ENCODE results near the gene GATD1. TPM values are rescaled to one million over a fixed set of nuclear protein-coding genes. Genes with fewer than 3 reads are reported as not detected.
A peak's percentile ranks its signal among the peaks of the same experiment; 100 is the strongest.

GATD1 gene
- total RNA-seq, 1 donor from 2014 or later: 81.7 TPM

- peaks cover 17% of the 10 kb centered on the region for H3K36me3 Mint-ChIP-seq (ENCODE audit: low read depth)
- H3K27ac Mint-ChIP-seq: no peak overlapping the region
- intact Hi-C loops (cut with micrococcal nuclease): no loop called here
- no peaks in the 10 kb centered on the region for H3K27me3 Mint-ChIP-seq
- peaks cover 4% of the 10 kb centered on the region for H3K4me1 Mint-ChIP-seq
- H3K4me3 Mint-ChIP-seq: no peak overlapping the region
- no peak for DNase-seq
- no peaks in the 10 kb centered on the region for H3K9me3 Mint-ChIP-seq
Observed at GRCh38 chr11:787084-787675, 9.9 kb upstream of the GATD1 start.

- peaks cover 15% of the 10 kb centered on the region for H3K36me3 Mint-ChIP-seq (ENCODE audit: low read depth)
- no peak overlapping the region for H3K4me3 Mint-ChIP-seq
Observed at GRCh38 chr11:786235-787083, 9.2 kb upstream of the GATD1 start.

GRCh38 chr11:783581-784015 lies 6.3 kb upstream of the GATD1 start:
- H3K4me1 Mint-ChIP-seq: peaks cover 9% of the 10 kb centered on the region
- no peaks in the 10 kb centered on the region for H3K27me3 Mint-ChIP-seq
- DNase-seq: no peak
- H3K36me3 Mint-ChIP-seq (ENCODE audit: low read depth): peaks cover 21% of the 10 kb centered on the region
- H3K4me3 Mint-ChIP-seq: no peak overlapping the region
- intact Hi-C loops (cut with micrococcal nuclease): no loop called here
- no peaks in the 10 kb centered on the region for H3K9me3 Mint-ChIP-seq
- H3K27ac Mint-ChIP-seq: no peak overlapping the region

More at GRCh38 chr11:786235-787083, 9.2 kb upstream of the GATD1 start:
- H3K27me3 Mint-ChIP-seq: no peaks in the 10 kb centered on the region
- no peak overlapping the region for H3K27ac Mint-ChIP-seq
- H3K4me1 Mint-ChIP-seq: peaks cover 4% of the 10 kb centered on the region
- intact Hi-C loops (cut with micrococcal nuclease): no loop called here
- no peaks in the 10 kb centered on the region for H3K9me3 Mint-ChIP-seq
- no peak for DNase-seq

- intact Hi-C loops (cut with micrococcal nuclease): no loop called here
- no peaks in the 10 kb centered on the region for H3K9me3 Mint-ChIP-seq
- H3K4me1 Mint-ChIP-seq: peaks cover 7% of the 10 kb centered on the region
- DNase-seq: no peak
- H3K36me3 Mint-ChIP-seq (ENCODE audit: low read depth): peaks cover 24% of the 10 kb centered on the region
- no peak overlapping the region for H3K4me3 Mint-ChIP-seq
- no peak overlapping the region for H3K27ac Mint-ChIP-seq
- no peaks in the 10 kb centered on the region for H3K27me3 Mint-ChIP-seq
Observed at GRCh38 chr11:782264-783174, 5.2 kb upstream of the GATD1 start.

GRCh38 chr11:779955-780532 lies 2.8 kb upstream of the GATD1 start:
- no peak for DNase-seq
- Mint-ChIP-seq H3K27ac (no peak overlapping the region), H3K36me3 (ENCODE audit: low read depth) (peaks cover 27% of the 10 kb centered on the region)

GRCh38 chr11:778976-779954 lies 2.0 kb upstream of the GATD1 start:
- Mint-ChIP-seq H3K36me3 (ENCODE audit: low read depth) (peaks cover 24% of the 10 kb centered on the region), H3K9me3 (no peaks in the 10 kb centered on the region), H3K4me3 (peak overlapping the region; percentile 92), H3K4me1 (peaks cover 18% of the 10 kb centered on the region), H3K27ac (no peak overlapping the region), H3K27me3 (no peaks in the 10 kb centered on the region)
- DNase-seq: no peak
- intact Hi-C loops (cut with micrococcal nuclease): no loop called here

More at GRCh38 chr11:779955-780532, 2.8 kb upstream of the GATD1 start:
- Mint-ChIP-seq H3K4me3 (peak overlapping the region; percentile 21), H3K27me3 (no peaks in the 10 kb centered on the region), H3K9me3 (no peaks in the 10 kb centered on the region), H3K4me1 (peaks cover 16% of the 10 kb centered on the region)
- intact Hi-C loops (cut with micrococcal nuclease): no loop called here

- peaks cover 18% of the 10 kb centered on the region for H3K4me1 Mint-ChIP-seq
- DNase-seq: no peak
- peak overlapping the region; percentile 92 for H3K4me3 Mint-ChIP-seq
- H3K36me3 Mint-ChIP-seq (ENCODE audit: low read depth): peaks cover 19% of the 10 kb centered on the region
- no peaks in the 10 kb centered on the region for H3K9me3 Mint-ChIP-seq
- no peaks in the 10 kb centered on the region for H3K27me3 Mint-ChIP-seq
- intact Hi-C loops (cut with micrococcal nuclease): loop anchor here (1.0 to 2.0 kb wide), 3 partner anchors 14 to 33 kb away; partner anchors contain the start of genes CEND1 and RPLP2
- H3K27ac Mint-ChIP-seq: peak overlapping the region; percentile 85
Observed at GRCh38 chr11:776561-777287, 563 bp downstream of the GATD1 start.

GRCh38 chr11:776263-776560 lies 1.1 kb downstream of the GATD1 start:
- H3K4me1 Mint-ChIP-seq: peaks cover 18% of the 10 kb centered on the region
- H3K27me3 Mint-ChIP-seq: no peaks in the 10 kb centered on the region
- peaks cover 18% of the 10 kb centered on the region for H3K36me3 Mint-ChIP-seq (ENCODE audit: low read depth)
- H3K27ac Mint-ChIP-seq: peak overlapping the region; percentile 85
- DNase-seq: no peak
- H3K9me3 Mint-ChIP-seq: no peaks in the 10 kb centered on the region
- H3K4me3 Mint-ChIP-seq: peak overlapping the region; percentile 92
- intact Hi-C loops (cut with micrococcal nuclease): loop anchor here (2.0 kb wide), 1 partner anchor 21 kb away; no protein-coding TSS in a partner anchor

- Mint-ChIP-seq H3K27me3 (no peaks in the 10 kb centered on the region), H3K4me1 (peaks cover 15% of the 10 kb centered on the region), H3K36me3 (ENCODE audit: low read depth) (peaks cover 19% of the 10 kb centered on the region), H3K9me3 (no peaks in the 10 kb centered on the region), H3K27ac (peak overlapping the region; percentile 64), H3K4me3 (peak overlapping the region; percentile 71)
- DNase-seq: peak; percentile 57
- intact Hi-C loops (cut with micrococcal nuclease): no loop called here
Observed at GRCh38 chr11:774873-775592, 2.3 kb downstream of the GATD1 start.

- no peak overlapping the region for H3K27ac Mint-ChIP-seq
- intact Hi-C loops (cut with micrococcal nuclease): no loop called here
- no peaks in the 10 kb centered on the region for H3K9me3 Mint-ChIP-seq
- peak; percentile 55 for DNase-seq
- H3K4me3 Mint-ChIP-seq: no peak overlapping the region
- peaks cover 11% of the 10 kb centered on the region for H3K4me1 Mint-ChIP-seq
- H3K36me3 Mint-ChIP-seq (ENCODE audit: low read depth): peaks cover 19% of the 10 kb centered on the region
- no peaks in the 10 kb centered on the region for H3K27me3 Mint-ChIP-seq
Observed at GRCh38 chr11:773830-774229, 3.5 kb downstream of the GATD1 start.

- no peaks in the 10 kb centered on the region for H3K27me3 Mint-ChIP-seq
- no peak for DNase-seq
- no peak overlapping the region for H3K27ac Mint-ChIP-seq
- H3K36me3 Mint-ChIP-seq (ENCODE audit: low read depth): peaks cover 19% of the 10 kb centered on the region
- no peak overlapping the region for H3K4me3 Mint-ChIP-seq
- peaks cover 10% of the 10 kb centered on the region for H3K4me1 Mint-ChIP-seq
- intact Hi-C loops (cut with micrococcal nuclease): no loop called here
- H3K9me3 Mint-ChIP-seq: no peaks in the 10 kb centered on the region
Observed at GRCh38 chr11:773425-773824, 3.9 kb downstream of the GATD1 start.

Measured in activated CD4-positive, alpha-beta T cell treated with anti-CD3 and anti-CD28 coated beads, Interleukin-2, amount 10 ng/mL, durations not matched to agents 24 days and 14 days (primary cell).